ENCODE results near the gene C12orf76. TPM values are rescaled to one million over a fixed set of nuclear protein-coding genes. Genes with fewer than 3 reads are reported as not detected.

C12orf76 gene
- total RNA-seq, 1 experiment from 2014 or later: 14.2 TPM

DNA sequence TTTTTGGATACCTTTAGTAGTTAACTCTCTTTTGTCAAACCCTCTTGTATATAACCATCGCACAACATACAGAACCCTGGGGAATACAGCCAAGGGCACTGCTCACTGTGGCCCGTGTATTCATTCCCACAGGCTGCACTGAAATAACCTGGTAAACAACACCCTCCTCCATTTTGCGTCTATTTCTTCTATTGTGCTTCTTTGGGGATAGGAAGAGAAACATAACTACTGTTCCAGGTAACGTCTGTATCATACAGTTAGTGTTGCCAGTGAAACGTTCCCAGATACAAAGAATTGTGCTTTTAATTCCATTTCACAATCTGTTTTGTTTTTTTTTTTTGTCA is 9.6 kb downstream of the C12orf76 start:
- no peak for DNase-seq
- H3K36me3 Mint-ChIP-seq (ENCODE audit: insufficient read depth, unreplicated experiment): peaks cover 47% of the 10 kb centered on the region
- H3K4me1 Mint-ChIP-seq (ENCODE audit: low read depth, unreplicated experiment): peaks cover 34% of the 10 kb centered on the region
- intact Hi-C loops (cut with micrococcal nuclease; ENCODE audit: unreplicated experiment): loop anchor here (5.0 kb wide), 1 partner anchor 36 kb away; no protein-coding TSS in a partner anchor
- peak overlapping the region; percentile 70 for H3K4me3 Mint-ChIP-seq (ENCODE audit: low read depth, unreplicated experiment)
- BruUV-seq (replicated peaks): no TSS peak
- CTCF ChIA-PET: no interaction called here
- no peaks in the 10 kb centered on the region for H3K27me3 Mint-ChIP-seq (ENCODE audit: unreplicated experiment)
- TF ChIP-seq, protein P1, sequence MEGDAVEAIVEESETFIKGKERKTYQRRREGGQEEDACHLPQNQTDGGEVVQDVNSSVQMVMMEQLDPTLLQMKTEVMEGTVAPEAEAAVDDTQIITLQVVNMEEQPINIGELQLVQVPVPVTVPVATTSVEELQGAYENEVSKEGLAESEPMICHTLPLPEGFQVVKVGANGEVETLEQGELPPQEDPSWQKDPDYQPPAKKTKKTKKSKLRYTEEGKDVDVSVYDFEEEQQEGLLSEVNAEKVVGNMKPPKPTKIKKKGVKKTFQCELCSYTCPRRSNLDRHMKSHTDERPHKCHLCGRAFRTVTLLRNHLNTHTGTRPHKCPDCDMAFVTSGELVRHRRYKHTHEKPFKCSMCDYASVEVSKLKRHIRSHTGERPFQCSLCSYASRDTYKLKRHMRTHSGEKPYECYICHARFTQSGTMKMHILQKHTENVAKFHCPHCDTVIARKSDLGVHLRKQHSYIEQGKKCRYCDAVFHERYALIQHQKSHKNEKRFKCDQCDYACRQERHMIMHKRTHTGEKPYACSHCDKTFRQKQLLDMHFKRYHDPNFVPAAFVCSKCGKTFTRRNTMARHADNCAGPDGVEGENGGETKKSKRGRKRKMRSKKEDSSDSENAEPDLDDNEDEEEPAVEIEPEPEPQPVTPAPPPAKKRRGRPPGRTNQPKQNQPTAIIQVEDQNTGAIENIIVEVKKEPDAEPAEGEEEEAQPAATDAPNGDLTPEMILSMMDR (IDR thresholded peaks at IDR 0.05; ENCODE audit: unreplicated experiment): no peak
- H3K9me3 Mint-ChIP-seq (ENCODE audit: low read depth, unreplicated experiment): no peaks in the 10 kb centered on the region
- H3K27ac Mint-ChIP-seq (ENCODE audit: unreplicated experiment): peak overlapping the region; percentile 98

DNA sequence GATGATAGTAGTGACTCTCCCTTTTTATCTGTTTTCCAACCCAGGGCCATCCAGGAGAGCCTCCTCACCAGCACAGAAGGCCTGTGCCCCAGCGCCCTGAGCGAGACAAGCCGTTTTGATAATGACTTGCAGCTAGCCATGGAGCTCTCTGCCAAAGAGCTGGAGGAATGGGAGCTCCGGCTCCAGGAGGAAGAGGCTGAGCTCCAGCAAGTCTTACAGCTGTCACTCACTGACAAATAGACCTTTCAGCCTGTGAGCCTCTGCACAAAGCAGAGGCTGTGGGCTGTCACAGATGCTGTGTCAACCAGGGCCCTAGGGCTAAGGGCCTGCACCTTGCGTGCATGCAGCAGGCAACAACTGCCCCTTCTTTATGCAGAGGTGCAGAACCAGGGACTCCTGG is 11.0 kb downstream of the C12orf76 start:
- intact Hi-C loops (cut with micrococcal nuclease; ENCODE audit: unreplicated experiment): loop anchor here (5.0 kb wide), 1 partner anchor 35 kb away; no protein-coding TSS in a partner anchor
- peaks cover 36% of the 10 kb centered on the region for H3K36me3 Mint-ChIP-seq (ENCODE audit: insufficient read depth, unreplicated experiment)
- no peak overlapping the region for H3K27ac Mint-ChIP-seq (ENCODE audit: unreplicated experiment)
- no TSS peak for BruUV-seq (replicated peaks)
- H3K9me3 Mint-ChIP-seq (ENCODE audit: low read depth, unreplicated experiment): no peaks in the 10 kb centered on the region
- CTCF ChIA-PET: no interaction called here
- H3K4me1 Mint-ChIP-seq (ENCODE audit: low read depth, unreplicated experiment): peaks cover 25% of the 10 kb centered on the region
- TF ChIP-seq, protein P1 (IDR thresholded peaks at IDR 0.05; ENCODE audit: unreplicated experiment): no peak
- no peak overlapping the region for H3K4me3 Mint-ChIP-seq (ENCODE audit: low read depth, unreplicated experiment)
- DNase-seq: no peak
- H3K27me3 Mint-ChIP-seq (ENCODE audit: unreplicated experiment): no peaks in the 10 kb centered on the region

DNA sequence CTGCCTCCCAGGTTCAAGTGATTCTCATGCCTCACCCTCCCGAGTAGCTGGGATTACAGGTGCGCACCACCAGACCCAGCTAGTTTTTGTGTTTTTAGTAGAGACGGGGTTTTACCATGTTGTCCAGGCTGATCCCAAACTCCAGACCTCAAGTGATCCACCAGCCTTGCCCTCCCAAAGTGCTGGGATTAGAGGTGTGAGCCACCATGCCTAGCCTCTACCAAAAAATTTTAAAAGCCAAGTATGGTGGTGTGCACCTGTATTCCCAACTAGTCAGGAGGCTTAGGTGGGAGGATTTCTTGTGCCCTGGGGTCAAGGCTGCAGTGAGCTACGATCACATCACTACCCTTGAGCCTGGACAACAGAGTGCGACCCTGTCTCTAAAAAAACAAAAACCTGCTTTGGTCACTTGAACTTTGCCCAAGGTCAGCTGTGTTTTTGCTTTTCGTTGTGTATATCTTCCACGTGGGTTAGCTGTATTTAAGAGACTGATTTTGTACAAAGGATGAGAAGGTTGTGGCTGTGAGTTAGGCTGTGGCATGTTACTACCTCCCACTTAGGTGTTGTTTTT is 12.7 kb downstream of the C12orf76 start:
- BruUV-seq (replicated peaks): no TSS peak
- intact Hi-C loops (cut with micrococcal nuclease; ENCODE audit: unreplicated experiment): loop anchor here (5.0 kb wide), 1 partner anchor 33 kb away; no protein-coding TSS in a partner anchor

DNA sequence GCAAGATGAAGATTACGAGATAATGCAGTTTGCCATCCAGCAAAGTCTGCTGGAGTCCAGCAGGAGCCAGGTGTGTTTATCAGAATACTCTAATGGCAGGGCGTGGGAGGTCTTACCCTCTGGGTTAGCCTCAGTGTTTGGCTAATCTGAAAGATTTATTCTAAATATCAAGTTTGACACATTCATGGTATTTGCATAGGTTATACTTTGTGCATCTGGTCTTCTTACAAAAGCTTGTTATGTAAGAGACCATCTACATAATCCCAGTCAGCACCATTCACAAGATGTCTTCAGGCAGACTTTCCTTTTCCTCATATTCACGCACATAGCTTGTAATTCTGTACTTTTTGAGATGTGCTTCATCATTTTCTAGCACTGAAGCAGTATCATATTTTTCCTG is 14.4 kb downstream of the C12orf76 start:
- Mint-ChIP-seq H3K27ac (ENCODE audit: unreplicated experiment) (no peak overlapping the region), H3K36me3 (ENCODE audit: insufficient read depth, unreplicated experiment) (peaks cover 16% of the 10 kb centered on the region), H3K4me1 (ENCODE audit: low read depth, unreplicated experiment) (peaks cover 11% of the 10 kb centered on the region), H3K9me3 (ENCODE audit: low read depth, unreplicated experiment) (no peaks in the 10 kb centered on the region), H3K4me3 (ENCODE audit: low read depth, unreplicated experiment) (no peak overlapping the region), H3K27me3 (ENCODE audit: unreplicated experiment) (no peaks in the 10 kb centered on the region)
- no TSS peak for BruUV-seq (replicated peaks)
- CTCF ChIA-PET: no interaction called here
- DNase-seq: no peak
- intact Hi-C loops (cut with micrococcal nuclease; ENCODE audit: unreplicated experiment): no loop called here
- TF ChIP-seq, protein P1 (IDR thresholded peaks at IDR 0.05; ENCODE audit: unreplicated experiment): no peak

More for the DNA sequence above, 12.7 kb downstream of the C12orf76 start:
- H3K4me3 Mint-ChIP-seq (ENCODE audit: low read depth, unreplicated experiment): no peak overlapping the region
- no peak for DNase-seq
- no peak overlapping the region for H3K27ac Mint-ChIP-seq (ENCODE audit: unreplicated experiment)
- no peaks in the 10 kb centered on the region for H3K27me3 Mint-ChIP-seq (ENCODE audit: unreplicated experiment)
- CTCF ChIA-PET: no interaction called here
- TF ChIP-seq, protein P1 (IDR thresholded peaks at IDR 0.05; ENCODE audit: unreplicated experiment): no peak
- H3K36me3 Mint-ChIP-seq (ENCODE audit: insufficient read depth, unreplicated experiment): peaks cover 32% of the 10 kb centered on the region
- no peaks in the 10 kb centered on the region for H3K9me3 Mint-ChIP-seq (ENCODE audit: low read depth, unreplicated experiment)
- H3K4me1 Mint-ChIP-seq (ENCODE audit: low read depth, unreplicated experiment): peaks cover 25% of the 10 kb centered on the region

All from Calu3 (cell line).